ENCODE measurements around the gene GALK1. TPM values are rescaled to one million over a fixed set of nuclear protein-coding genes. Genes with fewer than 3 reads are reported as not detected.

The GALK1 gene
- total RNA-seq, 4 donors from 2014 or later = 13.7 to 23.2 (median 20.4) TPM

- peaks cover 0 to 62% of the 10 kb centered on the region in 2 donors for H3K36me3 ChIP-seq
- peak overlapping the region in 1 of 4 donors; percentile 13 for H3K27ac ChIP-seq
- no peaks in the 10 kb centered on the region for H3K27me3 ChIP-seq
- ATAC-seq = no peak
- H3K4me3 ChIP-seq = no peak overlapping the region
- H3K4me1 ChIP-seq = peaks cover 0 to 49% (median 12%) of the 10 kb centered on the region in 3 donors
- 80% methylated on average over 1 of the region's 23 CpGs for WGBS, 2 donors (ENCODE audit: low coverage in 1 of 2)
- no peaks in the 10 kb centered on the region for H3K9me3 ChIP-seq
- TF ChIP-seq CTCF (IDR thresholded peaks at IDR 0.05) (no peak), EP300 (IDR thresholded peaks at IDR 0.05) (no peak), POLR2AphosphoS5 (IDR thresholded peaks at IDR 0.05) (no peak), POLR2A (IDR thresholded peaks at IDR 0.05) (no peak)
Observed at GRCh38 chr17:75750661-75751423, 14.2 kb downstream of the GALK1 start.

- Histone ChIP-seq H3K27ac (peak overlapping the region in 2 of 4 donors; percentile 13 to 16), H3K36me3 (peaks cover 0 to 51% of the 10 kb centered on the region in 2 donors), H3K9me3 (no peaks in the 10 kb centered on the region), H3K27me3 (no peaks in the 10 kb centered on the region), H3K4me3 (peak overlapping the region in 1 of 2 donors; percentile 0), H3K4me1 (peaks cover 0 to 41% (median 10%) of the 10 kb centered on the region in 3 donors)
- peak in 3 of 4 experiments; percentile 92 to 95 (median 92) for TF ChIP-seq CTCF (IDR thresholded peaks at IDR 0.05)
- no peak for TF ChIP-seq POLR2AphosphoS5 (IDR thresholded peaks at IDR 0.05)
- WGBS, 2 donors (ENCODE audit: low coverage in 1 of 2) = 47% methylated on average over 7 of the region's 20 CpGs; no CpG with 5 or more reads in 1 of the 2 donors
- ATAC-seq = peak; percentile 70
Observed at GRCh38 chr17:75749545-75750389, 15.2 kb downstream of the GALK1 start.

GRCh38 chr17:75748706-75749105, 16.3 kb downstream of the GALK1 start:
- Histone ChIP-seq H3K36me3 (peaks cover 0 to 48% of the 10 kb centered on the region in 2 donors), H3K27ac (no peak overlapping the region), H3K4me3 (no peak overlapping the region), H3K9me3 (no peaks in the 10 kb centered on the region), H3K4me1 (peaks cover 0 to 30% (median 0%) of the 10 kb centered on the region in 3 donors), H3K27me3 (no peaks in the 10 kb centered on the region)
- no peak for ATAC-seq
- TF ChIP-seq POLR2AphosphoS5 (IDR thresholded peaks at IDR 0.05) (no peak), EP300 (IDR thresholded peaks at IDR 0.05) (no peak)
- WGBS, 2 donors (ENCODE audit: low coverage in 1 of 2) = no CpG with 5 or more reads among the region's 9 CpGs

- H3K36me3 ChIP-seq = peaks cover 0 to 49% of the 10 kb centered on the region in 2 donors
- no CpG with 5 or more reads among the region's 25 CpGs for WGBS, 2 donors (ENCODE audit: low coverage in 1 of 2)
- H3K27ac ChIP-seq = no peak overlapping the region
Observed at GRCh38 chr17:75743625-75744206, 21.3 kb downstream of the GALK1 start.

More at GRCh38 chr17:75743625-75744206, 21.3 kb downstream of the GALK1 start:
- Histone ChIP-seq H3K9me3 (no peaks in the 10 kb centered on the region), H3K4me3 (no peak overlapping the region), H3K27me3 (no peaks in the 10 kb centered on the region), H3K4me1 (peaks cover 0 to 11% (median 0%) of the 10 kb centered on the region in 3 donors)
- no peak for TF ChIP-seq POLR2A (IDR thresholded peaks at IDR 0.05)
- no peak for TF ChIP-seq POLR2AphosphoS5 (IDR thresholded peaks at IDR 0.05)
- no peak for TF ChIP-seq CTCF (IDR thresholded peaks at IDR 0.05)
- no peak for TF ChIP-seq EP300 (IDR thresholded peaks at IDR 0.05)
- ATAC-seq = no peak

Measured in gastroesophageal sphincter (tissue), 4 donors.